Stimulated activated CD8-positive, alpha-beta memory T cell treated with anti-CD3 and anti-CD28 coated beads, Interleukin-4, amount 100 ng/mL, for 4 hours (primary cell): Measurements from ENCODE around the gene ST6GALNAC6.
"Not testable (repeated sequence)": the region's sequence is repeated elsewhere in the genome, so short reads cannot be mapped to it uniquely, and the experiment has no call there.

Experiments
- DNase-seq, 2 donors: peaks; one replicate each; pipeline ENCODE4 v3.0.0-alpha.2; 2020; ENCODE audit warnings: low read depth in 2 of 2, low spot score in 1 of 2

The ST6GALNAC6 gene

GRCh38 chr9:127837346-127837745, 62.1 kb downstream of the ST6GALNAC6 start:
- DNase-seq: no peak

DNA sequence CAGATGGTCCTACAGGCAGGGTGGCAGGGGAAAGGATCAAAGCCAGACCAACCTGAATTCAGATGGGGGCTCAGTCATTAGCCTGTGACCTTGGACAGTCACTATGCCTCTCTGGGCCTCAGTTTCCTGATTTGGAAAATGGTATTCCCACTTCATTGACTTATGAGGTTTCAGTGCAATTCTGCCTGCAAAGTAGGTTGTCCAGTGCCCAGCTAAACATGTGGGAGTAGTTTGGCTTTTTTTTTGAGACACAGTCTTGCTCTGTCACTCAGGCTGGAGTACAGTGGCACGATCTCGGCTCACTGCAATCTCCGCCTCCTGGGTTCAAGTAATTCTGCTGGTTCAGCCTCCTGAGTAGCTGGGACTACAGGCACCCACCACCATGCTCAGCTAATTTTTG, 62.8 kb downstream of the ST6GALNAC6 start:
- DNase-seq: not testable (repeated sequence)

DNA sequence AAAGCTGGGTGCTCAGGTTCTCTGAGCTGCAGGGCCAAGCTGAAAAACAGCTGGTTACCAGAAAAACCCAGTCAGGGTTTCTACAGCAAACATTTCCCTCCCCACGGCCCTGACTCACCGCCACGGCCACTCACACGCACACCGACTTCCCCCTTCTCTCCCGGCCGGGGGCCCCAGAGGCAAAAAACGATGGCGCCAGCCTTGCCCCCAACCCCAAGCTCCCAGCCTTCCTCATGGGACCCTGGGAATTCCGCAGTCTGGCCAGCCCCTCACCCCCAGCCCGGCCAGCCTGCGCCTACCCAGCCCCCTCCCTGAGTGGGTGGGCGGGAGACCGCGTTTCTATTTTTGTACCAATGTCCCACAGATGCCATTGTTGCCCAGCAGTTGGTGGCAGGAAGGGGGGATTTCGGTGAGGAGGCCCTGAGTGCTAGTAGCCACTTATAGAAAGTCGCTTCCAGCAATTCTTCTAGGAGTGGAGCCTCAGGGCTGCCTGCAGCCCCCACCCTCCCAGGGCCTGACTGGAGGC, 63.3 kb downstream of the ST6GALNAC6 start:
- no peak for DNase-seq
